Endothelial cell of umbilical vein (primary cell): ENCODE results near the gene ITGA7. TPM values are rescaled to one million over a fixed set of nuclear protein-coding genes. Genes with fewer than 3 reads are reported as not detected.

ENCODE experiments used
- BruUV-seq: library from RNA; stranded (reverse); fragments of 400-500 nt; replicated peaks from 2 replicates; lab custom pipeline; 2021; lab: Mats Ljungman, UMichigan
- CTCF ChIA-PET: fragments of 300-600, 350-600 bp; sonication (Branson Sonifier 250); formaldehyde crosslinking; loops from one replicate; lab custom pipeline; 2021; ENCODE audit warnings: antibody characterized with exemption, inconsistent platforms; lab: Charles Lee
- POLR2A ChIA-PET: fragments of 300-600, 350-600 bp; sonication (Branson Sonifier 250); formaldehyde crosslinking; loops from one replicate; lab custom pipeline; 2021; ENCODE audit warnings: antibody characterized with exemption, inconsistent platforms; lab: Charles Lee
- DNase-seq: peaks from one replicate; pipeline ENCODE4 v3.0.0-alpha.2; 2011; ENCODE audit warnings: low read depth, low spot score
- FAIRE-seq: peaks from 2 replicates; lab custom pipeline; 2011; peaks lifted over from hg19 to GRCh38; lab: Jason Lieb, UNC
- H2AFZ ChIP-seq: 2 replicates; pipeline ENCODE4 v1.6.0; 2012; ENCODE audit warnings: low read depth, low read length, control low read depth, inconsistent platforms
- H3K27ac ChIP-seq: 2 replicates; pipeline ENCODE4 v1.5.1; 2011; ENCODE audit warnings: low read depth, mild to moderate bottlenecking, control low read depth, low read length, moderate library complexity; ENCODE audit not compliant: insufficient read depth
- H3K27me3 ChIP-seq, 2 experiments: 2 replicates each; pipeline versions ENCODE4 v1.6.0 to v1.6.1; 2011; ENCODE audit warnings: low read length in 2 of 2, mixed read lengths in 1 of 2; ENCODE audit not compliant: control insufficient read depth in 2 of 2, insufficient read depth in 2 of 2
- H3K36me3 ChIP-seq, 2 experiments: 2 replicates in 1 of 2; 3 replicates in 1 of 2; pipeline ENCODE4 v1.5.1; 2011; ENCODE audit warnings: low read length in 2 of 2, mild to moderate bottlenecking in 1 of 2, moderate library complexity in 1 of 2; ENCODE audit not compliant: control insufficient read depth in 2 of 2, insufficient read depth in 2 of 2; ENCODE audit errors: extremely low read depth in 1 of 2
- H3K4me1 ChIP-seq: 3 replicates; pipeline ENCODE4 v1.5.1; 2011; ENCODE audit warnings: mild to moderate bottlenecking, low read length; ENCODE audit not compliant: control insufficient read depth, insufficient read depth; ENCODE audit errors: extremely low read depth
- H3K4me2 ChIP-seq: 2 replicates; pipeline ENCODE4 v1.6.1; 2011; ENCODE audit warnings: low read length, control low read depth, mixed read lengths; ENCODE audit not compliant: insufficient read depth
- H3K4me3 ChIP-seq, 3 experiments: fragments of 200-600 bp in 1 of 3; sonication (generic), shearing (Covaris generic) in 1 of 3; replicated peaks in 1 of 3; 2 replicates each; pipeline ENCODE4 v1.5.1; 2011 to 2016; ENCODE audit warnings: control low read depth in 3 of 3, low read length in 3 of 3, mild to moderate bottlenecking in 2 of 3, inconsistent platforms in 1 of 3, low read depth in 1 of 3, moderate library complexity in 1 of 3; ENCODE audit not compliant: insufficient read depth in 1 of 3
- H3K79me2 ChIP-seq: 2 replicates; pipeline ENCODE4 v1.6.0; 2012; ENCODE audit warnings: low read length, inconsistent platforms; ENCODE audit not compliant: control insufficient read depth, insufficient read depth
- H3K9ac ChIP-seq: replicated peaks from 2 replicates; pipeline ENCODE3; 2011; ENCODE audit warnings: low read length, control low read depth; ENCODE audit not compliant: insufficient read depth; ENCODE audit errors: extremely low read depth
- H3K9me1 ChIP-seq: replicated peaks from 3 replicates; pipeline ENCODE4 v1.6.0; 2011; ENCODE audit warnings: mild to moderate bottlenecking, low read length; ENCODE audit not compliant: control insufficient read depth, insufficient read depth; ENCODE audit errors: extremely low read depth
- H3K9me3 ChIP-seq: replicated peaks from 2 replicates; pipeline ENCODE4 v1.5.1; 2012; ENCODE audit warnings: low read length, inconsistent platforms; ENCODE audit not compliant: control insufficient read depth, insufficient read depth
- H4K20me1 ChIP-seq: replicated peaks from 2 replicates; pipeline ENCODE3; 2011; ENCODE audit warnings: mild to moderate bottlenecking, low read length; ENCODE audit not compliant: control insufficient read depth, insufficient read depth; ENCODE audit errors: extremely low read depth
- CTCF ChIP-seq, 2 donors: IDR thresholded peaks; 1 replicate in 1 of 2; 2 replicates in 1 of 2; pipeline ENCODE4 v1.5.1; 2011; ENCODE audit warnings: low read length in 2 of 2, mild to moderate bottlenecking in 2 of 2, moderate library complexity in 2 of 2, control low read depth in 1 of 2, inconsistent platforms in 1 of 2, low read depth in 1 of 2; ENCODE audit not compliant: insufficient read depth in 1 of 2; ENCODE audit errors: extremely low read depth in 1 of 2
- EZH2 ChIP-seq: IDR thresholded peaks from 2 replicates; pipeline ENCODE4 v1.6.1; 2012; ENCODE audit warnings: borderline replicate concordance, low read depth, mild to moderate bottlenecking, moderate library complexity, low read length, inconsistent platforms; ENCODE audit not compliant: severe bottlenecking
- FOS ChIP-seq: IDR thresholded peaks from 2 replicates; pipeline ENCODE4 v1.6.1; 2011; ENCODE audit warnings: mild to moderate bottlenecking, low read length, moderate library complexity, borderline replicate concordance; ENCODE audit not compliant: insufficient read depth
- GATA2 ChIP-seq: IDR thresholded peaks from 2 replicates; pipeline ENCODE4 v1.7.0; 2011; ENCODE audit warnings: low read depth, mild to moderate bottlenecking, moderate library complexity, mixed read lengths, low read length; ENCODE audit not compliant: insufficient read length, insufficient read depth
- JUN ChIP-seq: IDR thresholded peaks from 2 replicates; pipeline ENCODE4 v1.6.1; 2011; ENCODE audit warnings: borderline replicate concordance, low read depth; ENCODE audit not compliant: insufficient read length, insufficient read depth
- MAX ChIP-seq: IDR thresholded peaks from 2 replicates; pipeline ENCODE4 v1.6.1; 2011; ENCODE audit not compliant: insufficient read depth, insufficient read length
- MYC ChIP-seq: IDR thresholded peaks from one replicate; pipeline ENCODE4 v1.6.1; 2011; ENCODE audit warnings: mild to moderate bottlenecking, low read depth, low read length
- POLR2A ChIP-seq: IDR thresholded peaks from 2 replicates; pipeline ENCODE4 v1.6.1; 2012; ENCODE audit warnings: low read depth, mild to moderate bottlenecking, control low read depth, low read length
- POLR2AphosphoS5 ChIP-seq: IDR thresholded peaks from 2 replicates; pipeline ENCODE4 v1.6.1; 2012; ENCODE audit warnings: low read depth, mild to moderate bottlenecking, control low read depth, low read length, moderate library complexity; ENCODE audit not compliant: insufficient read depth
- dilution Hi-C: fragments of 300-500 bp; cut with MboI; formaldehyde crosslinking; loops from one replicate; pipeline ENCODE4 v1.15.0; 2019; ENCODE audit warnings: low sequenced_read_pairs; ENCODE audit not compliant: extremely low pct_ligation_motif_present
- intact Hi-C: fragments of 100-400 bp; cut with micrococcal nuclease; formaldehyde crosslinking; loops from one replicate; pipeline ENCODE4 v1.10.0; 2022
- polyA plus RNA-seq, 4 experiments: library from polyadenylated mRNA; depleted of rRNA in 3 of 4; stranded (reverse) in 3 of 4; unstranded in 1 of 4; fragments of >200 nt; gene quantifications; 2 replicates each; pipeline versions ENCODE4 v1.2.1 to v1.2.3, GENCODE V29; 2011 to 2012; ENCODE audit warnings: missing spikeins in 1 of 4
- total RNA-seq: library from RNA; stranded (reverse); gene quantifications from 2 replicates; pipeline ENCODE4 v1.2.3, GENCODE V29; 2021

The ITGA7 gene
- total and polyA plus RNA-seq, 2 donors (not counting 3 experiments of a cell fraction or from before 2014, with no cell fraction given): 0.41 to 0.84 TPM

GRCh38 chr12:55737581-55738122, 29.9 kb upstream of the ITGA7 start:
- H3K36me3 ChIP-seq: no peaks in the 10 kb centered on the region
- H3K4me3 ChIP-seq: no peak overlapping the region
- H3K9ac ChIP-seq: no peak overlapping the region
- no peak for FAIRE-seq
- POLR2A ChIA-PET: interaction anchor here (0.5 to 0.9 kb wide), 3 partner anchors 7 to 425 kb away, joined by 4 to 6 read pairs (median 5); partner anchors contain the start of gene CD63
- peaks cover 13% of the 10 kb centered on the region for H3K4me1 ChIP-seq
- CTCF ChIA-PET: interaction anchor here (0.8 to 8.2 kb wide), 41 partner anchors 8 to 549 kb away, joined by 3 to 151 read pairs (median 7); partner anchors contain the start of genes BLOC1S1, CD63, DNAJC14 and ORMDL2
- no peaks in the 10 kb centered on the region for H3K27me3 ChIP-seq
- peak overlapping the region; percentile 99 for H3K4me2 ChIP-seq
- H3K9me3 ChIP-seq: no peaks in the 10 kb centered on the region
- H4K20me1 ChIP-seq: no peaks in the 10 kb centered on the region
- no peak overlapping the region for H3K27ac ChIP-seq
- intact Hi-C loops (loop anchor here (1.0 to 5.0 kb wide), 10 partner anchors 8 to 895 kb away; partner anchors contain the start of genes CD63, ORMDL2, PA2G4 and RPS26), dilution Hi-C loops (no loop called here)
- H3K9me1 ChIP-seq: no peaks in the 10 kb centered on the region
- no peak for DNase-seq
- H2AFZ ChIP-seq: peak overlapping the region; percentile 95
- TF ChIP-seq MAX (no peak), CTCF (IDR thresholded peaks at IDR 0.05; ENCODE audit: extremely low read depth in 1 of 2, insufficient read depth in 1 of 2, low read depth in 1 of 2, low read length in 2 of 2) (no peak), EZH2 (no peak), POLR2AphosphoS5 (no peak), GATA2 (no peak), MYC (no peak), JUN (no peak), FOS (no peak), POLR2A (no peak)
- BruUV-seq: no TSS peak
- H3K79me2 ChIP-seq: no peaks in the 10 kb centered on the region
